HG02798 (cell line): ENCODE results near the gene PRKCH.

Experiments
- ATAC-seq: cut with Tn5 transposase; IDR thresholded peaks from one replicate; pipeline ENCODE4 v1.9.1; 2021; ENCODE audit warnings: mild to moderate bottlenecking; ENCODE audit not compliant: unreplicated experiment, poor library complexity

Gene PRKCH

DNA sequence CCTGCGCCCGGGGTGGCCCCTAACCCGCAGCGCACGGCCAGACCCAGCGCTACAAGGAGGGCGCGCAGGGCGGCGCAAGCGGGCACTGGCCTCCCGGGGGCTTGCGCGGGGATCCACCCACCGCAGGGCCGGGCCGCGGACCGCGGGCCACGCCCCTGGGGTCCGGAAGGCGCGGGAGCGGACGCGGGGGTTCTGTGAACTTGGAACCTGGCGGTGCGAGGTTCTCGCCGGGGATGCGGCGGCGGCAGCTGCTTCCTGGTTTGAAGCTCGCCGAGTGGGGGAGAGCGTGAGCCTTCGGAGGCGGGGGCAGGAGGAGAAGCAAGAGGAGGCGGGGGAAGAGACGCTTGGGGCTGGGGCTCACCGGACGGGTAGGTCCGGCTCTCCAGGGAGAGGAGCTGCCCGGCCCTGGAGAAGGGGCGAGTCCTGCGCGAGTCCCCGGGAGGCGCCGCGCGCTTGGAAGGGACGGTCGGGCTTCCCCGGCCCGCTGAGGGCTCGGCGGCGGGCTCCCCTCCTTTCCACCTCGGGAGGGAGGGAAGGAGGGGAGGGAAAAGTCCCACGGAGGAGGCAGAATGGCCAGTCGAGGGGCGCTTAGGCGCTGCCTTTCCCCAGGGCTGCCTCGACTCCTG is at the start of gene PRKCH:
TSS of gene PRKCH (plus strand) at position 195 of the 626 bp plus-strand sequence. CDS start 523 bp downstream, outside the sequence.
- ATAC-seq = peak; percentile 79

GRCh38 chr14:61277232-61277631 is 44.1 kb upstream of the PRKCH start:
- no peak for ATAC-seq

GRCh38 chr14:61277784-61278183 is 43.6 kb upstream of the PRKCH start:
- no peak for ATAC-seq

DNA sequence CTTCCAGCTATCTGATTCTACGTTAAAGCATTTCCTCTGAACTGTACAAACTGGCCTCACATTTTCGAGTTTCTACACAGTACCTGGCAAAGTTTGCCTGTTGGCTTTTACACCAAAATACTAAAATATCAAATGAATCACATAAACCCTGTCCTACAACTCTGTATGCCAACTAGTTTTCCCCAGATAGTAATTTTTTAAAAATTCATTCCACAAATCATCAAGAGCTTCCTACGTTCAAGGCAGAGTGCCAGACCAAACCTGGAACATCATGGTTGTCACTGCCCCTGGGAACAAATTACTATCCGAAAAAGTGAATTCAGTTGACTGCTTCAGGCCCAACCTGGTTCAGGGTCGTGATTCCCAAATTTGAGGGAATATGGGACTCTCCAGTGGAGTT is 42.3 kb upstream of the PRKCH start:
- no peak for ATAC-seq

- no peak for ATAC-seq
These were observed 41.3 kb upstream of the PRKCH start for GRCh38 chr14:61280092-61280525.

DNA sequence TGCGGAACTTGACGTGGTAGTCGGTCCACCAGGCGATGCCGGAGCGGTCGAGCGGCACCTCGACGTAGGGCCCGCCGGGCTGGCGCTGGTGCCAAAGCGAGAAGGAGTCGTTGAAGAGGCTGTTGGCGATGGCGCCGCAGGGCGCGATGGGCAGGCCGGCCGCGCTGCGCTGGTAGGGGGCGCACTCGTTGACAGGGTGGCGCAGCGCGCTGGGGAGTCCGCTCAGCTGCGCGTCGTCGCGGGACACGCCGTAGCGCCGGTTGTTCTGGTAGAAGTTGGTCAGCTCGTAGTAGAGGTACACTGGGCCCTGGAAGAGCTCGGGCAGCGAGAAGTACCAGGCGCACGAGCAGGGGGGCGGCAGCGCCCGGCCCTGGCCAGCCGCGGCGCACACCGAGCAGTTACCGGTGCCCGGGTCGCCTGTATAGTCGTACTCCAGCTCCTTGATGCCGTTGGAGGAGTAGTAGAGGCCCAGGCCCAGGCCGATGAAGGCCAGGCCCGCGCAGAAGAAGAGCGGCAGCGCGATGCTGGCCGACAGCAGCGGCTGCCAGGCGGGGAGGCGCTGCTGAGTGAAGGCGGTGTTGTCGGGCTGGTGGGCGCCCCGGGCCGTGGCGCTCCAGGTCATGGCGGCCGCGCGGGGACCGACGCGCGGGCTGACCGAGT is 40.7 kb upstream of the PRKCH start:
- no peak for ATAC-seq

DNA sequence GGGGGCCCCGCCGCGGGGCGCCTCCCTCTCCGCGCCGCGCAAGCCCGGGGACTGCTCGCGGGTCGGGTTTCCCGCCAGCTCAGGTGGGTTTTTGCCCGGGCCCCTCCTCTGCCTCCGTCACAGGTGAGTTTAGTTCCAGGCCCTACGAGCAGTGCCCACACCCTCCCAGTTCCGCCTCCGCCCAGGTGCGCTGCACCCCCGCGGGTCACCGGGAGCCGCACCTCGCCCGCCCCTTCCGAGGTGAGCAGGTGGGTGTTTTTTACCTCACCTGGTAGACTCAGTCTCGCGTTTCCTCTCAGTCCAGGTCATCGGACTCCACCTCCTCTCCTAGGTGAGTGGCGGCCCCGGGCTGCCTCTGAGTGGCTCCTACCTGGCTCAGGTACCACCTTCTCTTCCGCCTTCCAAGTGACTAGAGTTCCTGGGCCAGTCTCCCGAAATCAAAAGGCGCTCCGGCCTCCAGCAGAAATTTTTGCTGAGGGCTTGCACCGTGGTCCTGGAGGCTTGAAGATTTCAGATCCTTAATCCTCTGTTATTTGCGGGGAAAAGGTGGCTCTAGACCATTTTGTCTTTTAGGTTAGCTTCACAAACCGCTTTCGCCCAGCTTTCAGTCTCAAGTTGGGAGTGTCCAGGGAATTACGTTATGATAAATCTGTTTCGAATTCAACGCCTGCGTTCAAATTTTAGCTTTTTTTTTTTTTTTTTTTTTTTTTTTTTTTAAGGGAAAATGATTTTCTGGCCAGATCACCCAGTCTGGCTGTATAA is 40.0 kb upstream of the PRKCH start, which contains the start of gene TMEM30B:
TSS of gene TMEM30B (minus strand) at position 153 of the 762 bp plus-strand sequence. CDS start 191 bp downstream, outside the sequence.
- ATAC-seq = no peak

DNA sequence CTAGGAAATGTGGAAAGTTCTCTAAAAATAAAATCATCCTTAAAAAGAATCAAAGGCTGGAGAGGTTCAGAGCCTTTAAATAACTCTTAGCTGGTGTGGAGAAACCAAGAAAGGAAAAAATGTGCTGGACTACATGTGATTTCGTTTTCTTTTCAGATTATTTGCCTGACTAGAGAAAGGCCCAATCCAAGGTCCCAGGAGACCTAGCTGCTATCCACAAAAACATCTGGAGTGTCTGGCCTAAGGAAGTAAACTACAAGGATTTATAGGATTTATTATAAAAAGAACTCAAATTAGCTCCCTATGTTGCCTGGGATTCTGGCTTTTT is 39.5 kb upstream of the PRKCH start:
- no peak for ATAC-seq

DNA sequence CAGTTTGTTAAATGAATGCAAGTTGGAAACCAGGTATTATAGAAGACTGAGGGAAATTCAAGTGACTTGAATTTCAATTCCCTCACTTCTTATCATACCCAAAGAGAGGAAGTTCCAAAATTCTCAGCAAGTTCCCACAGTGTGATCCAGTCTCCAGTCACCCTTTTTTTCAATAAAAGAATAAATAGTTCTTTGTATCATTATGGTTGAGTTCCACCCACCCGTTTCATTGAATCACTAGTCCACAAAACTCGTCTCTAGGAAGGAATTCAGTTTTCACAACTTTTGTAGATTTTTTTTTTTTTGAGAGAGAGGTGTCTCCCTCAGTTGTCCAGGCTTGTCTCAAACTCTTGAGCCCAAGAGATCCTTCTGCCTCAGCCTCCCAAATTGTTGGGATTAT is 38.6 kb upstream of the PRKCH start:
- ATAC-seq = no peak

GRCh38 chr14:61284001-61284400 is 37.4 kb upstream of the PRKCH start:
- ATAC-seq = no peak

- no peak for ATAC-seq
These were observed 36.0 kb upstream of the PRKCH start for GRCh38 chr14:61285364-61285763.

DNA sequence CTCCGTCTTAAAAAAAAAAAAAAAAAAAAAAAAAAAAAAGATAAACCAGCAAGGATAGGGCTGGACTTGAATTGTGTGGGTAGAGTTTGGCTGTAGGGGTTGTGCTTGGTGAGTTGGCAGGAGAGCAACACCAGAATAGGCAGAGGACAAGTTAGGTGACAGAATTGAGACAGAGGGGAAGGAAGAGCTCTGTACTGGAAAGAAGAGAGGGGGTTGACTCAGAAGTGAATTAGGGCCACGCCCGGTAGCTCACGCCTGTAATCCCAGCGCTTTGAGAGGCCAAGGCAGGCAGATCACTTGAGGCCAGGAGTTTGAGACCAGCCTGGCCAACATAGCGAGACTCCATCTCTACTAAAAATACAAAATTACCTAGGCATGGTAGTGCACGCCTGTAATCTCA is 34.2 kb upstream of the PRKCH start:
- no peak for ATAC-seq

- no peak for ATAC-seq
These were observed 33.2 kb upstream of the PRKCH start for GRCh38 chr14:61288228-61288627.

GRCh38 chr14:61288720-61289119 is 32.7 kb upstream of the PRKCH start:
- ATAC-seq = no peak

GRCh38 chr14:61290701-61291100 is 30.7 kb upstream of the PRKCH start:
- ATAC-seq = no peak

GRCh38 chr14:61296151-61296550 is 25.2 kb upstream of the PRKCH start:
- ATAC-seq = no peak

DNA sequence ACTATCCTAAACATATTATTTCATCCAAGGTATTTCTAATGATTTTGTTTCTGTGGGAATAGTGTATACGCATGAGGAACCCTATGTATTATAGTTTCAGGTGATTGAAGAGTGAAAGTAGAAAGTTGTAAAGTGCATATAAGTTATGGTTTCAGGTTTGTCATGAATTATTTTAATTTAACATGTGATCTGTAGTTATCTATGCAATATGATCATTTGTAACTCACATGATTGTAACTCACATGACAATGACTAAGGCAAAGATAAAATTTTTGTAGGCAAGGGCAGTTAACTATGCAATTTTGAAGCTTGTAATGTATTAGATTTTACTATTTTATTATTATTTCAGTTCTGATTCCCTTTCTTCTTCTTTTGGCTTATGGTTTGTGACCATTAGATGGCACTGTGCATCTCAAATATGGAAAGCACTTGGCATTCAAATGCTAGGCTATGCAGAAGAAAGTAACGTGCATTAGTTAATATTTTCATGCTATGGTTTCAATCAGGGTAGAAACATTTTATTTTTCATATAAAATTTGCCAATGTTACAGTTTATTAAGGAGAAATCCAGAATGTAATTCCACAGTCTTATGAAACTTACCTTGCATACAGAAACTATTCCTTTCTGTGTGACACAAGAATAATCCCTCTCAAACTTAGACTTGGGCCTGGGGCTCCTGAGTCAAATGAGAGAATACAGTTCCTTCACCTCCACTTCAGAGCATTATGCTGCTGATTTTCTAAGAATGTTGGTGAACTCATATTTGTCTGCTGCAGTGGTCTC is 24.5 kb upstream of the PRKCH start:
- ATAC-seq = no peak

- no peak for ATAC-seq
These were observed 23.8 kb upstream of the PRKCH start for GRCh38 chr14:61297581-61297980.

- ATAC-seq = no peak
These were observed 22.6 kb upstream of the PRKCH start for GRCh38 chr14:61298824-61299223.

DNA sequence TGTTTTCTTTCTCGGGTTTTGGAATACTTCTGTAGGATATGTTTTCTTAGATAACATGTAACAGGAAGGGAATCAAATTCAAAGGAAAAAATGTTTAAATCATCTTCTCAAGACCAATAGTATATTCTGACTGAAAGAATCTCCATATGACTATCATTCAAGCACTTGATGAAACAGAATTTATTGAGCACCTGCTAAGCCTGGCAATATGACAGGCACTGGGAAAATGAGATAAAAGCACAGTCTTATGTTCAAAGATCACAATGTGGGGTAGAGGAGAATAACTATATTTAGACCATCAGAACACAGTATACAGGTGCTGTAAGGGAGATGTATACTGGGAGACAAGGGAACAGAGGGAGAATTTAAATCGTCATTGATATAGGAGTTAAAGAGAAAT is 21.2 kb upstream of the PRKCH start:
- ATAC-seq = no peak

- ATAC-seq = no peak
These were observed 20.6 kb upstream of the PRKCH start for GRCh38 chr14:61300754-61301153.
